Stimulated activated CD8-positive, alpha-beta memory T cell treated with anti-CD3 and anti-CD28 coated beads, Interleukin-4, amount 100 ng/mL, for 48 hours (primary cell): ENCODE data around the gene DAPK1.

Experiments
- DNase-seq: peaks from one replicate; pipeline ENCODE4 v3.0.0-alpha.2; 2020

Gene DAPK1

GRCh38 chr9:87596862-87597261 is 99.2 kb downstream of the DAPK1 start:
- no peak for DNase-seq

- DNase-seq: no peak
Measured at GRCh38 chr9:87597710-87598443, 100.2 kb downstream of the DAPK1 start.

GRCh38 chr9:87599901-87600610 is 102.4 kb downstream of the DAPK1 start:
- no peak for DNase-seq

- DNase-seq: no peak
Measured at GRCh38 chr9:87601176-87601575, 103.5 kb downstream of the DAPK1 start.

- DNase-seq: no peak
Measured at GRCh38 chr9:87601595-87601994, 103.9 kb downstream of the DAPK1 start.

GRCh38 chr9:87602933-87603643 is 105.4 kb downstream of the DAPK1 start:
- no peak for DNase-seq

- no peak for DNase-seq
Measured at GRCh38 chr9:87603854-87604490, 106.3 kb downstream of the DAPK1 start.

GRCh38 chr9:87604886-87605588 is 107.4 kb downstream of the DAPK1 start:
- no peak for DNase-seq

- DNase-seq: no peak
Measured at GRCh38 chr9:87605676-87606075, 108.0 kb downstream of the DAPK1 start.

GRCh38 chr9:87606841-87607521 is 109.3 kb downstream of the DAPK1 start:
- DNase-seq: no peak

GRCh38 chr9:87607859-87608258 is 110.2 kb downstream of the DAPK1 start:
- DNase-seq: no peak

GRCh38 chr9:87609002-87609401 is 111.3 kb downstream of the DAPK1 start:
- DNase-seq: no peak

GRCh38 chr9:87609486-87609885 is 111.8 kb downstream of the DAPK1 start:
- no peak for DNase-seq

- DNase-seq: no peak
Measured at GRCh38 chr9:87610200-87611155, 112.8 kb downstream of the DAPK1 start.

GRCh38 chr9:87611776-87612175 is 114.1 kb downstream of the DAPK1 start:
- DNase-seq: no peak

GRCh38 chr9:87612536-87612935 is 114.9 kb downstream of the DAPK1 start:
- no peak for DNase-seq

- DNase-seq: no peak
Measured at GRCh38 chr9:87613265-87614111, 115.8 kb downstream of the DAPK1 start.

- DNase-seq: no peak
Measured at GRCh38 chr9:87614397-87614796, 116.7 kb downstream of the DAPK1 start.

- no peak for DNase-seq
Measured at GRCh38 chr9:87615136-87615535, 117.5 kb downstream of the DAPK1 start.
